Mammary epithelial cell (primary cell): ENCODE measurements around the gene HS2ST1.

ENCODE experiments used
- CTCF ChIP-seq, 2 donors: IDR thresholded peaks in 1 of 2; conservative IDR thresholded peaks in 1 of 2; 2 replicates each; pipeline ENCODE4 v1.5.1; 2011 to 2012; ENCODE audit warnings: inconsistent platforms in 2 of 2, low read length in 2 of 2, mild to moderate bottlenecking in 2 of 2, control low read depth in 1 of 2, low read depth in 1 of 2; ENCODE audit not compliant: insufficient read depth in 1 of 2; ENCODE audit errors: extremely low read depth in 1 of 2
- EZH2 ChIP-seq: IDR thresholded peaks from 2 replicates; pipeline ENCODE4 v1.6.1; 2012; ENCODE audit warnings: low read length, inconsistent platforms, borderline replicate concordance

- TF ChIP-seq CTCF (conservative IDR thresholded peaks at IDR 0.05 in 1 of 2, IDR thresholded peaks at IDR 0.05 in 1 of 2; ENCODE audit: extremely low read depth in 1 of 2, insufficient read depth in 1 of 2, low read depth in 1 of 2, low read length in 2 of 2) = no peak
- TF ChIP-seq EZH2 = no peak
These were observed 25.0 kb downstream of the HS2ST1 start for GRCh38 chr1:86939406-86939805.
